B cell (primary cell): ENCODE data around the gene COQ5.

ENCODE experiments used
- EZH2 ChIP-seq: IDR thresholded peaks from 2 replicates; pipeline ENCODE4 v1.6.1; 2012; ENCODE audit warnings: borderline replicate concordance, low read depth, mild to moderate bottlenecking, moderate library complexity, low read length; ENCODE audit not compliant: insufficient read depth, poor library complexity, severe bottlenecking
- TF ChIP-seq, protein P1 (sequence below): fragments of 200-600 bp; IDR thresholded peaks from one replicate; pipeline ENCODE4 v1.8.0; 2022; ENCODE audit warnings: antibody characterized with exemption, mild to moderate bottlenecking

DNA sequence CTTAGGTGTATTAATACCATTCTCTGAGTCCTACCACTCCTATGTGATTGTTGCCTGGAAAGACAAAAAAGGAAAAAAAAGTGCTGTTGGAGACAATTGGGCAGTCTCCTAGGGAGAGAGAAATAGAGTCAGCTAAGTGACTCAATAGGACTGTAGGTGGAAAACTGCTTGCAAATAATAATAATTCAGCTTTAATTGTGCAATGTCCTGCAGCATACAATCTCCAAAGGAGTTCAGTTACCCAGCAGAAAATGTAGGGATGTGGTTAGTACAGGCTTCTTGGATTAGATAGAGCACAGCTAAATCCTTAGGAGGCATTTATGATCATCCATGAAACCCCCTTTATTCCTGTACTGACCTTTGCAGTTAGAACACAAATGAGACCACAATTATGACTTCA is 56.4 kb downstream of the COQ5 start:
- TF ChIP-seq, protein P1, sequence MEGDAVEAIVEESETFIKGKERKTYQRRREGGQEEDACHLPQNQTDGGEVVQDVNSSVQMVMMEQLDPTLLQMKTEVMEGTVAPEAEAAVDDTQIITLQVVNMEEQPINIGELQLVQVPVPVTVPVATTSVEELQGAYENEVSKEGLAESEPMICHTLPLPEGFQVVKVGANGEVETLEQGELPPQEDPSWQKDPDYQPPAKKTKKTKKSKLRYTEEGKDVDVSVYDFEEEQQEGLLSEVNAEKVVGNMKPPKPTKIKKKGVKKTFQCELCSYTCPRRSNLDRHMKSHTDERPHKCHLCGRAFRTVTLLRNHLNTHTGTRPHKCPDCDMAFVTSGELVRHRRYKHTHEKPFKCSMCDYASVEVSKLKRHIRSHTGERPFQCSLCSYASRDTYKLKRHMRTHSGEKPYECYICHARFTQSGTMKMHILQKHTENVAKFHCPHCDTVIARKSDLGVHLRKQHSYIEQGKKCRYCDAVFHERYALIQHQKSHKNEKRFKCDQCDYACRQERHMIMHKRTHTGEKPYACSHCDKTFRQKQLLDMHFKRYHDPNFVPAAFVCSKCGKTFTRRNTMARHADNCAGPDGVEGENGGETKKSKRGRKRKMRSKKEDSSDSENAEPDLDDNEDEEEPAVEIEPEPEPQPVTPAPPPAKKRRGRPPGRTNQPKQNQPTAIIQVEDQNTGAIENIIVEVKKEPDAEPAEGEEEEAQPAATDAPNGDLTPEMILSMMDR, result no peak
- TF ChIP-seq EZH2, result no peak
